GM23248 (cell line): Measurements from ENCODE around the gene ZFAND4.

Experiments
- EZH2 ChIP-seq: fragments of 200-600 bp; sonication (generic); IDR thresholded peaks from 2 replicates; pipeline ENCODE4 v1.6.1; 2018; ENCODE audit warnings: antibody characterized with exemption, mild to moderate bottlenecking; ENCODE audit not compliant: insufficient read depth, poor library complexity, severe bottlenecking
- EZH2phosphoT487 ChIP-seq: fragments of 200-600 bp; sonication (generic); IDR thresholded peaks from 2 replicates; pipeline ENCODE4 v1.6.1; 2018; ENCODE audit warnings: antibody characterized with exemption, moderate library complexity, mild to moderate bottlenecking, low read depth; ENCODE audit not compliant: insufficient read depth

- TF ChIP-seq EZH2 (no peak), EZH2phosphoT487 (no peak)
These were observed 46.7 kb downstream of the ZFAND4 start for GRCh38 chr10:45625879-45626278.
